Panc1 (cell line): ENCODE results near the gene GPRC5D.

Experiments used
- POLR2AphosphoS5 ChIP-seq: IDR thresholded peaks from 2 replicates; pipeline ENCODE4 v1.6.1; 2012; ENCODE audit warnings: mild to moderate bottlenecking, low read depth, low read length, moderate library complexity
- TF ChIP-seq, protein P1 (sequence below): fragments of 450-650 bp; IDR thresholded peaks from 2 replicates; pipeline ENCODE4 v1.5.1; 2017; ENCODE audit warnings: mild to moderate bottlenecking

DNA sequence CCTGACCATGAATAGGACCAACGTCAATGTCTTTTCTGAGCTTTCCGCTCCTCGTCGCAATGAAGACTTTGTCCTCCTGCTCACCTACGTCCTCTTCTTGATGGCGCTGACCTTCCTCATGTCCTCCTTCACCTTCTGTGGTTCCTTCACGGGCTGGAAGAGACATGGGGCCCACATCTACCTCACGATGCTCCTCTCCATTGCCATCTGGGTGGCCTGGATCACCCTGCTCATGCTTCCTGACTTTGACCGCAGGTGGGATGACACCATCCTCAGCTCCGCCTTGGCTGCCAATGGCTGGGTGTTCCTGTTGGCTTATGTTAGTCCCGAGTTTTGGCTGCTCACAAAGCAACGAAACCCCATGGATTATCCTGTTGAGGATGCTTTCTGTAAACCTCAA is 43.3 kb downstream of the GPRC5D start:
- TF ChIP-seq, protein P1, sequence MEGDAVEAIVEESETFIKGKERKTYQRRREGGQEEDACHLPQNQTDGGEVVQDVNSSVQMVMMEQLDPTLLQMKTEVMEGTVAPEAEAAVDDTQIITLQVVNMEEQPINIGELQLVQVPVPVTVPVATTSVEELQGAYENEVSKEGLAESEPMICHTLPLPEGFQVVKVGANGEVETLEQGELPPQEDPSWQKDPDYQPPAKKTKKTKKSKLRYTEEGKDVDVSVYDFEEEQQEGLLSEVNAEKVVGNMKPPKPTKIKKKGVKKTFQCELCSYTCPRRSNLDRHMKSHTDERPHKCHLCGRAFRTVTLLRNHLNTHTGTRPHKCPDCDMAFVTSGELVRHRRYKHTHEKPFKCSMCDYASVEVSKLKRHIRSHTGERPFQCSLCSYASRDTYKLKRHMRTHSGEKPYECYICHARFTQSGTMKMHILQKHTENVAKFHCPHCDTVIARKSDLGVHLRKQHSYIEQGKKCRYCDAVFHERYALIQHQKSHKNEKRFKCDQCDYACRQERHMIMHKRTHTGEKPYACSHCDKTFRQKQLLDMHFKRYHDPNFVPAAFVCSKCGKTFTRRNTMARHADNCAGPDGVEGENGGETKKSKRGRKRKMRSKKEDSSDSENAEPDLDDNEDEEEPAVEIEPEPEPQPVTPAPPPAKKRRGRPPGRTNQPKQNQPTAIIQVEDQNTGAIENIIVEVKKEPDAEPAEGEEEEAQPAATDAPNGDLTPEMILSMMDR: no peak
- TF ChIP-seq POLR2AphosphoS5: no peak
